ENCODE measurements around the gene TM7SF2. TPM values are rescaled to one million over a fixed set of nuclear protein-coding genes. Genes with fewer than 3 reads are reported as not detected.

Gene TM7SF2
- total RNA-seq, 1 donor from 2014 or later: 56.7 TPM

DNA sequence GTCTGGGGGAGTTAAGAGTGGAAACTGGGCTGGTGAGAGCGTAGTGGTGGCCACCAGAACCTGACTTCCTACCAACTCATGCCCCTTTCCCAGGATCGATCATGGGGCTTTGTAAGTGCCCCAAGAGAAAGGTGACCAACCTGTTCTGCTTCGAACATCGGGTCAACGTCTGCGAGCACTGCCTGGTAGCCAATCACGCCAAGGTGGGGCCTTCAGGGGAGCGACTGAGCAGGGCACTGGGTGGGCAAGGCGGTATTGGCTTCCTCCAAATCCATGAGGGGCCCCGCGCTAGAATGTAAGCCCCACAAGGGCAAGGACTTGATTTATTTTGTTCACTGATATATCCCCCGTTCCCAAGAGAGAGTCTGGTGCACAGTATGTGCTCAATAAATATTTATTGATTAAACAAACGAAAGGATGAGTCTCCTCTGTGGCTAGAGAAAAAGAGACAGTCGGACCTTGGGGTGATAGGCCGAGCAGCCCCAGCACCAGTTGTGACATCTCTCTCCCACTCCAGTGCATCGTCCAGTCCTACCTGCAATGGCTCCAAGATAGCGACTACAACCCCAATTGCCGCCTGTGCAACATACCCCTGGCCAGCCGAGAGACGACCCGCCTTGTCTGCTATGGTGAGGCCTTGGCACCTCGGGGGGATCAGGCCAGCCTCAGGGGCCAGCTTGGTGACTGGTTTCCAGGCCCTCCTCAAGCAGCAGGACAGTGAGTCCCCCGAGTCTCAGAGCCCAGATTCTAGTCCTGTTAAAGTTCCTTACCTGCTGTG lies 26.9 kb upstream of the TM7SF2 start:
- peak overlapping the region; percentile 93 for H3K27ac ChIP-seq (replicated peaks)
- TF ChIP-seq, protein P1, sequence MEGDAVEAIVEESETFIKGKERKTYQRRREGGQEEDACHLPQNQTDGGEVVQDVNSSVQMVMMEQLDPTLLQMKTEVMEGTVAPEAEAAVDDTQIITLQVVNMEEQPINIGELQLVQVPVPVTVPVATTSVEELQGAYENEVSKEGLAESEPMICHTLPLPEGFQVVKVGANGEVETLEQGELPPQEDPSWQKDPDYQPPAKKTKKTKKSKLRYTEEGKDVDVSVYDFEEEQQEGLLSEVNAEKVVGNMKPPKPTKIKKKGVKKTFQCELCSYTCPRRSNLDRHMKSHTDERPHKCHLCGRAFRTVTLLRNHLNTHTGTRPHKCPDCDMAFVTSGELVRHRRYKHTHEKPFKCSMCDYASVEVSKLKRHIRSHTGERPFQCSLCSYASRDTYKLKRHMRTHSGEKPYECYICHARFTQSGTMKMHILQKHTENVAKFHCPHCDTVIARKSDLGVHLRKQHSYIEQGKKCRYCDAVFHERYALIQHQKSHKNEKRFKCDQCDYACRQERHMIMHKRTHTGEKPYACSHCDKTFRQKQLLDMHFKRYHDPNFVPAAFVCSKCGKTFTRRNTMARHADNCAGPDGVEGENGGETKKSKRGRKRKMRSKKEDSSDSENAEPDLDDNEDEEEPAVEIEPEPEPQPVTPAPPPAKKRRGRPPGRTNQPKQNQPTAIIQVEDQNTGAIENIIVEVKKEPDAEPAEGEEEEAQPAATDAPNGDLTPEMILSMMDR (IDR thresholded peaks at IDR 0.05; ENCODE audit: borderline replicate concordance): no peak
- DNase-seq: no peak
- peaks cover 45% of the 10 kb centered on the region for H3K36me3 ChIP-seq
- H3K27me3 ChIP-seq (ENCODE audit: low read depth): no peaks in the 10 kb centered on the region
- H3K9me3 ChIP-seq (replicated peaks): no peaks in the 10 kb centered on the region
- H3K4me1 ChIP-seq: peaks cover 27% of the 10 kb centered on the region
- intact Hi-C loops (cut with micrococcal nuclease): no loop called here
- H3K4me3 ChIP-seq: peak overlapping the region; percentile 85

DNA sequence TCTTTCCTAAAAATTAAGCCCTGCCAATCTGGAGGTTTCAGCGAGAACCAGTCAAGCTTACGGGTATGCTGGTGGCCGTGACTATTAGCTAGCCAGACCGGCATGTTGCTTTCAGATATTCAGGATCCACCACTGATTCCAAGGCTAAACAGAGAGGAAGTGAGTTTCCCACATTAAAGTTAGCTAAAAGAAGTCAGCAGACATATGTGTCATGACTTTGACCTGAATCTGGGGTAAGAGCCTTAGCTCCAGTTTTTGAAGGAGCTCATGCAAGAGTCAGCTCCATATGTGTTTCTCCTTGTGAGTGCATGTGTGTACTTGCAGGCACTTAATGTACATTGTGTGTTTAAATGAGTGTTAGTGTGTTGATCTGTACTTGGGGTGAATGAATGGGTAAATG lies 26.2 kb upstream of the TM7SF2 start:
- H3K27me3 ChIP-seq (ENCODE audit: low read depth): no peaks in the 10 kb centered on the region
- TF ChIP-seq, protein P1 (IDR thresholded peaks at IDR 0.05; ENCODE audit: borderline replicate concordance): no peak
- no peaks in the 10 kb centered on the region for H3K9me3 ChIP-seq (replicated peaks)
- no peak overlapping the region for H3K4me3 ChIP-seq
- no peak for DNase-seq
- intact Hi-C loops (cut with micrococcal nuclease): no loop called here
- H3K27ac ChIP-seq (replicated peaks): no peak overlapping the region
- H3K36me3 ChIP-seq: peaks cover 46% of the 10 kb centered on the region
- H3K4me1 ChIP-seq: peaks cover 27% of the 10 kb centered on the region

DNA sequence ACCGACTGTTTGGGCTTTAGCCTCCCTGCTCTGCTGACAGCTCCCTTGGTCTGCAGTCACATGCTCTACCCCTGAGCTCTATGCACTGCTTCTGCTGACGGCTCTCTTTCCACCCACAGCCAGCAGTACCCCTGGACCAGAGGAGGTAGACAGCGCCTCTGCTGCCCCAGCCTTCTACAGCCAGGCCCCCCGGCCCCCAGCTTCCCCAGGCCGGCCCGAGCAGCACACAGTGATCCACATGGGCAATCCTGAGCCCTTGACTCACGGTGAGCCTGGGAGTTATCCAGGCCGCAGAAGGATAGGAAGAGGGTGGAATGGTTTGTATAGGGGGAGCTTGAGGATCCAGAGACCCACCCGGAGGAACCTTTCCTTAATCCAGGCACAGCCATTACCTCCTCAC lies 24.9 kb upstream of the TM7SF2 start:
- Histone ChIP-seq H3K4me1 (peaks cover 27% of the 10 kb centered on the region), H3K27me3 (ENCODE audit: low read depth) (no peaks in the 10 kb centered on the region), H3K4me3 (no peak overlapping the region), H3K36me3 (peaks cover 46% of the 10 kb centered on the region), H3K27ac (replicated peaks) (no peak overlapping the region), H3K9me3 (replicated peaks) (no peaks in the 10 kb centered on the region)
- intact Hi-C loops (cut with micrococcal nuclease): no loop called here
- TF ChIP-seq, protein P1 (IDR thresholded peaks at IDR 0.05; ENCODE audit: borderline replicate concordance): no peak
- DNase-seq: no peak

DNA sequence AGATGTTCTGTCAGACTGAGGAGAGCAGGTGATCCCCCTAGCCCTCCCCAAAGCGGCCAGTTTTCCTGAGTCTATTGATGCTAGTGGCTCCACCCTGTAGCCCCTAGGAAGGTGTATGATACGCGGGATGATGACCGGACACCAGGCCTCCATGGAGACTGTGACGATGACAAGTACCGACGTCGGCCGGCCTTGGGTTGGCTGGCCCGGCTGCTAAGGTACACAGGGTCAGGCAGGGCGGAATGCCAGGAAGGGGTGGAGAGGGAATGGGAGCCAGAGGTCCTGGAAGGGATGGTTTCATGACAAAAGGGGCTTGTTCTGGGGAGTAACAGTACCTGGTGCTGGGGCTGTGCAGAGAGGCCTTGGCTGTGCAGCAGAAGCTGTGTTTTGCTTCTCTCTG lies 24.5 kb upstream of the TM7SF2 start:
- Histone ChIP-seq H3K36me3 (peaks cover 46% of the 10 kb centered on the region), H3K27ac (replicated peaks) (no peak overlapping the region), H3K9me3 (replicated peaks) (no peaks in the 10 kb centered on the region), H3K4me3 (no peak overlapping the region), H3K4me1 (peaks cover 27% of the 10 kb centered on the region), H3K27me3 (ENCODE audit: low read depth) (no peaks in the 10 kb centered on the region)
- TF ChIP-seq, protein P1 (IDR thresholded peaks at IDR 0.05; ENCODE audit: borderline replicate concordance): no peak
- DNase-seq: no peak
- intact Hi-C loops (cut with micrococcal nuclease): no loop called here

DNA sequence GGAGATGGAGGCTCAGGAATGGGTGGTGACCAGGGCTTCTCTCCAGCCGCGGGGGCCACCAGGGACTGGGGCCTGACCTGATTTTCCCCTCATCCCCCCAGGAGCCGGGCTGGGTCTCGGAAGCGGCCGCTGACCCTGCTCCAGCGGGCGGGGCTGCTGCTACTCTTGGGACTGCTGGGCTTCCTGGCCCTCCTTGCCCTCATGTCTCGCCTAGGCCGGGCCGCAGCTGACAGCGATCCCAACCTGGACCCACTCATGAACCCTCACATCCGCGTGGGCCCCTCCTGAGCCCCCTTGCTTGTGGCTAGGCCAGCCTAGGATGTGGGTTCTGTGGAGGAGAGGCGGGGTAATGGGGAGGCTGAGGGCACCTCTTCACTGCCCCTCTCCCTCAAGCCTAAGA lies 23.8 kb upstream of the TM7SF2 start:
- Histone ChIP-seq H3K27me3 (ENCODE audit: low read depth) (no peaks in the 10 kb centered on the region), H3K36me3 (peaks cover 46% of the 10 kb centered on the region), H3K9me3 (replicated peaks) (no peaks in the 10 kb centered on the region), H3K27ac (replicated peaks) (no peak overlapping the region), H3K4me1 (peaks cover 27% of the 10 kb centered on the region), H3K4me3 (no peak overlapping the region)
- DNase-seq: no peak
- intact Hi-C loops (cut with micrococcal nuclease): no loop called here
- TF ChIP-seq, protein P1 (IDR thresholded peaks at IDR 0.05; ENCODE audit: borderline replicate concordance): no peak
